Keratinocyte (primary cell): Measurements from ENCODE around the gene RAB11FIP4. TPM values are rescaled to one million over a fixed set of nuclear protein-coding genes. Genes with fewer than 3 reads are reported as not detected.

Source experiments
- DNase-seq: peaks from one replicate; pipeline ENCODE4 v3.0.0-alpha.2; 2011; ENCODE audit warnings: low read depth, missing footprints, low spot score
- FAIRE-seq: peaks from 2 replicates; lab custom pipeline; 2011; peaks lifted over from hg19 to GRCh38; lab: Jason Lieb, UNC
- H2AFZ ChIP-seq: 2 replicates; pipeline ENCODE4 v1.6.0; 2012; ENCODE audit warnings: low read length, control low read depth, inconsistent platforms; ENCODE audit not compliant: control insufficient read depth
- H3K27ac ChIP-seq: 2 replicates; pipeline ENCODE4 v1.5.1; 2011; ENCODE audit warnings: low read length; ENCODE audit not compliant: control insufficient read depth, insufficient read depth
- H3K27me3 ChIP-seq: 3 replicates; pipeline ENCODE4 v1.6.0; 2011; ENCODE audit warnings: low read length; ENCODE audit not compliant: control insufficient read depth, insufficient read depth; ENCODE audit errors: extremely low read depth
- H3K36me3 ChIP-seq, 2 experiments: 2 replicates in 1 of 2; 3 replicates in 1 of 2; pipeline ENCODE4 v1.5.1; 2011; ENCODE audit warnings: low read length in 2 of 2, mild to moderate bottlenecking in 1 of 2; ENCODE audit not compliant: control insufficient read depth in 2 of 2, insufficient read depth in 2 of 2; ENCODE audit errors: extremely low read depth in 1 of 2
- H3K4me1 ChIP-seq: 3 replicates; pipeline ENCODE4 v1.5.1; 2011; ENCODE audit warnings: low read length; ENCODE audit not compliant: control insufficient read depth, insufficient read depth; ENCODE audit errors: extremely low read depth
- H3K4me2 ChIP-seq: 3 replicates; pipeline ENCODE4 v1.6.0; 2011; ENCODE audit warnings: low read depth, low read length; ENCODE audit not compliant: control insufficient read depth, insufficient read depth; ENCODE audit errors: extremely low read depth
- H3K4me3 ChIP-seq, 3 experiments: fragments of 200-600 bp in 1 of 3; sonication (generic) in 1 of 3; 2 replicates in 2 of 3; 3 replicates in 1 of 3; pipeline ENCODE4 v1.5.1; 2011 to 2016; ENCODE audit warnings: low read length in 3 of 3, mild to moderate bottlenecking in 3 of 3, control low read depth in 2 of 3, inconsistent platforms in 1 of 3, low read depth in 1 of 3, mixed read lengths in 1 of 3, mixed run types in 1 of 3, moderate library complexity in 1 of 3; ENCODE audit not compliant: control insufficient read depth in 2 of 3, insufficient read depth in 2 of 3; ENCODE audit errors: extremely low read depth in 1 of 3
- H3K79me2 ChIP-seq: 2 replicates; pipeline ENCODE4 v1.6.0; 2012; ENCODE audit warnings: low read length; ENCODE audit not compliant: control insufficient read depth, insufficient read depth
- H3K9ac ChIP-seq: 3 replicates; pipeline ENCODE4 v1.6.0; 2011; ENCODE audit warnings: low read length; ENCODE audit not compliant: control insufficient read depth, insufficient read depth; ENCODE audit errors: extremely low read depth
- H3K9me1 ChIP-seq: 3 replicates; pipeline ENCODE4 v1.6.0; 2011; ENCODE audit warnings: low read length; ENCODE audit not compliant: control insufficient read depth, insufficient read depth; ENCODE audit errors: extremely low read depth
- H3K9me3 ChIP-seq: 2 replicates; pipeline ENCODE4 v1.5.1; 2012; ENCODE audit warnings: low read depth, low read length; ENCODE audit not compliant: control insufficient read depth
- H4K20me1 ChIP-seq: 3 replicates; pipeline ENCODE4 v1.6.0; 2011; ENCODE audit warnings: low read length; ENCODE audit not compliant: control insufficient read depth, insufficient read depth; ENCODE audit errors: extremely low read depth
- EZH2 ChIP-seq: IDR thresholded peaks from one replicate; pipeline ENCODE4 v1.6.1; 2012; ENCODE audit warnings: inconsistent platforms, mild to moderate bottlenecking, low read length, moderate library complexity
- dilution Hi-C: fragments of 300-500 bp; cut with MboI; formaldehyde crosslinking; loops from one replicate; pipeline ENCODE4 v1.7.0; 2020; ENCODE audit warnings: low sequenced_read_pairs; ENCODE audit not compliant: extremely low pct_ligation_motif_present
- polyA plus RNA-seq, 5 experiments: library from polyadenylated mRNA; depleted of rRNA in 3 of 5; stranded (reverse) in 3 of 5; stranded (forward) in 1 of 5; unstranded in 1 of 5; fragments of >200 nt; gene quantifications; 1 replicate in 1 of 5; 2 replicates in 3 of 5; 3 replicates in 1 of 5; pipeline versions ENCODE4 v1.2.1 to v1.2.3, GENCODE V29; 2011 to 2012; ENCODE audit warnings: missing spikeins in 2 of 5, low read depth in 1 of 5, low replicate concordance in 1 of 5
- TF ChIP-seq, protein P1 (sequence below), 3 experiments: IDR thresholded peaks in 1 of 3; conservative IDR thresholded peaks in 1 of 3; optimal IDR thresholded peaks in 1 of 3; 2 replicates in 2 of 3; 3 replicates in 1 of 3; pipeline versions ENCODE3 to v1.5.1; 2011; ENCODE audit warnings: low read length in 3 of 3, mild to moderate bottlenecking in 3 of 3, moderate library complexity in 2 of 3, control low read depth in 1 of 3, inconsistent platforms in 1 of 3; ENCODE audit not compliant: insufficient read depth in 2 of 3; ENCODE audit errors: extremely low read depth in 1 of 3

Gene RAB11FIP4
- polyA plus RNA-seq, 1 donor (not counting 4 experiments of a cell fraction or from before 2014, with no cell fraction given) = 9.1 TPM

- no peak overlapping the region for H2AFZ ChIP-seq
- H3K9ac ChIP-seq = no peak overlapping the region
- no peak for TF ChIP-seq EZH2
- TF ChIP-seq, protein P1, sequence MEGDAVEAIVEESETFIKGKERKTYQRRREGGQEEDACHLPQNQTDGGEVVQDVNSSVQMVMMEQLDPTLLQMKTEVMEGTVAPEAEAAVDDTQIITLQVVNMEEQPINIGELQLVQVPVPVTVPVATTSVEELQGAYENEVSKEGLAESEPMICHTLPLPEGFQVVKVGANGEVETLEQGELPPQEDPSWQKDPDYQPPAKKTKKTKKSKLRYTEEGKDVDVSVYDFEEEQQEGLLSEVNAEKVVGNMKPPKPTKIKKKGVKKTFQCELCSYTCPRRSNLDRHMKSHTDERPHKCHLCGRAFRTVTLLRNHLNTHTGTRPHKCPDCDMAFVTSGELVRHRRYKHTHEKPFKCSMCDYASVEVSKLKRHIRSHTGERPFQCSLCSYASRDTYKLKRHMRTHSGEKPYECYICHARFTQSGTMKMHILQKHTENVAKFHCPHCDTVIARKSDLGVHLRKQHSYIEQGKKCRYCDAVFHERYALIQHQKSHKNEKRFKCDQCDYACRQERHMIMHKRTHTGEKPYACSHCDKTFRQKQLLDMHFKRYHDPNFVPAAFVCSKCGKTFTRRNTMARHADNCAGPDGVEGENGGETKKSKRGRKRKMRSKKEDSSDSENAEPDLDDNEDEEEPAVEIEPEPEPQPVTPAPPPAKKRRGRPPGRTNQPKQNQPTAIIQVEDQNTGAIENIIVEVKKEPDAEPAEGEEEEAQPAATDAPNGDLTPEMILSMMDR (optimal IDR thresholded peaks at IDR 0.05 in 1 of 3, IDR thresholded peaks at IDR 0.05 in 1 of 3, conservative IDR thresholded peaks at IDR 0.05 in 1 of 3; ENCODE audit: extremely low read depth in 1 of 3, insufficient read depth in 2 of 3, low read length in 3 of 3) = no peak
- no peak overlapping the region for H3K4me3 ChIP-seq
- FAIRE-seq = no peak
- no peaks in the 10 kb centered on the region for H3K27me3 ChIP-seq
- H3K9me3 ChIP-seq = no peaks in the 10 kb centered on the region
- dilution Hi-C loops = no loop called here
- H3K27ac ChIP-seq = no peak overlapping the region
- no peaks in the 10 kb centered on the region for H3K9me1 ChIP-seq
- no peaks in the 10 kb centered on the region for H3K79me2 ChIP-seq
- H4K20me1 ChIP-seq = no peaks in the 10 kb centered on the region
- DNase-seq = no peak
- H3K4me1 ChIP-seq = no peaks in the 10 kb centered on the region
- H3K36me3 ChIP-seq = no peaks in the 10 kb centered on the region
- H3K4me2 ChIP-seq = no peak overlapping the region
Observed at GRCh38 chr17:31472137-31472536, 80.7 kb downstream of the RAB11FIP4 start.

GRCh38 chr17:31475378-31476162, 84.1 kb downstream of the RAB11FIP4 start:
- Histone ChIP-seq H3K36me3 (no peaks in the 10 kb centered on the region), H4K20me1 (no peaks in the 10 kb centered on the region), H3K27ac (no peak overlapping the region), H3K9me1 (no peaks in the 10 kb centered on the region), H3K79me2 (no peaks in the 10 kb centered on the region), H3K27me3 (no peaks in the 10 kb centered on the region), H3K4me1 (no peaks in the 10 kb centered on the region), H3K4me2 (no peak overlapping the region), H3K9ac (no peak overlapping the region), H3K4me3 (no peak overlapping the region), H2AFZ (no peak overlapping the region), H3K9me3 (no peaks in the 10 kb centered on the region)
- DNase-seq (no peak), FAIRE-seq (no peak)
- TF ChIP-seq, protein P1 (optimal IDR thresholded peaks at IDR 0.05 in 1 of 3, IDR thresholded peaks at IDR 0.05 in 1 of 3, conservative IDR thresholded peaks at IDR 0.05 in 1 of 3; ENCODE audit: extremely low read depth in 1 of 3, insufficient read depth in 2 of 3, low read length in 3 of 3) = no peak
- no peak for TF ChIP-seq EZH2
- dilution Hi-C loops = no loop called here
